Neural cell (in vitro differentiated cells): ENCODE measurements around the gene MT1HL1. TPM values are rescaled to one million over a fixed set of nuclear protein-coding genes. Genes with fewer than 3 reads are reported as not detected.

Experiments
- H2AFZ ChIP-seq: fragments of 200-600, 300-800 bp; sonication (generic), shearing (Covaris generic); 2 replicates; pipeline ENCODE4 v1.6.0; 2014; ENCODE audit warnings: low read depth, mild to moderate bottlenecking, antibody characterized with exemption, low read length, moderate library complexity
- H3F3A ChIP-seq: fragments of 200-600 bp; shearing (Covaris generic); 2 replicates; pipeline ENCODE4 v1.6.1; 2016; ENCODE audit warnings: mild to moderate bottlenecking, moderate library complexity, mixed read lengths, antibody characterized with exemption, low read length; ENCODE audit not compliant: insufficient read depth, poor library complexity, severe bottlenecking
- H3K27ac ChIP-seq: fragments of 200-600, 300-800 bp; sonication (generic), shearing (Covaris generic); 2 replicates; pipeline ENCODE4 v1.5.1; 2014; ENCODE audit warnings: mild to moderate bottlenecking, low read length, moderate library complexity
- H3K27me3 ChIP-seq: fragments of 300-800, 200-600 bp; sonication (generic), shearing (Covaris generic); 2 replicates; pipeline ENCODE4 v1.6.0; 2014; ENCODE audit warnings: mild to moderate bottlenecking, low read depth, low read length, moderate library complexity; ENCODE audit not compliant: insufficient read depth
- H3K36me3 ChIP-seq: fragments of 300-800, 200-600 bp; sonication (generic), shearing (Covaris generic); 2 replicates; pipeline ENCODE4 v1.5.1; 2014; ENCODE audit warnings: mild to moderate bottlenecking, antibody characterized with exemption, low read length, moderate library complexity; ENCODE audit not compliant: insufficient read depth
- H3K4me2 ChIP-seq: fragments of 300-800, 200-600 bp; sonication (generic), shearing (Covaris generic); 2 replicates; pipeline ENCODE4 v1.6.0; 2014; ENCODE audit warnings: mild to moderate bottlenecking, low read length
- H3K4me3 ChIP-seq: fragments of 300-800, 200-600 bp; sonication (generic), shearing (Covaris generic); 2 replicates; pipeline ENCODE4 v1.5.1; 2014; ENCODE audit warnings: mild to moderate bottlenecking, low read length, moderate library complexity
- H3K79me2 ChIP-seq: fragments of 200-600 bp; shearing (Covaris generic); replicated peaks from 2 replicates; pipeline ENCODE4 v1.6.0; 2014; ENCODE audit warnings: mild to moderate bottlenecking, low read length, moderate library complexity; ENCODE audit not compliant: insufficient read depth
- H3K9ac ChIP-seq: fragments of 300-800, 200-600 bp; sonication (generic), shearing (Covaris generic); 2 replicates; pipeline ENCODE4 v1.6.1; 2016; ENCODE audit warnings: mild to moderate bottlenecking, low read length, mixed read lengths
- H3K9me2 ChIP-seq: fragments of 200-600 bp; shearing (Covaris generic); 2 replicates; pipeline ENCODE4 v1.6.1; 2016; ENCODE audit warnings: mild to moderate bottlenecking, low read length, mixed read lengths; ENCODE audit not compliant: insufficient read depth
- H3K9me3 ChIP-seq: fragments of 200-600, 300-800 bp; sonication (generic), shearing (Covaris generic); 2 replicates; pipeline ENCODE4 v1.6.1; 2016; ENCODE audit warnings: mild to moderate bottlenecking, mixed run types, low read length, moderate library complexity, mixed read lengths
- H4K20me1 ChIP-seq: fragments of 200-600 bp; shearing (Covaris generic); 2 replicates; pipeline ENCODE4 v1.6.1; 2016; ENCODE audit warnings: mild to moderate bottlenecking, mixed run types; ENCODE audit not compliant: insufficient read depth
- CTCF ChIP-seq: fragments of 450-650 bp; IDR thresholded peaks from 2 replicates; pipeline ENCODE4 v1.5.1; 2014; ENCODE audit warnings: antibody characterized with exemption, mild to moderate bottlenecking, moderate library complexity; ENCODE audit not compliant: poor library complexity, severe bottlenecking
- EP300 ChIP-seq: fragments of 450-650 bp; conservative IDR thresholded peaks from 2 replicates; pipeline ENCODE4 v1.6.1; 2014; ENCODE audit warnings: antibody characterized with exemption, mild to moderate bottlenecking, moderate library complexity; ENCODE audit not compliant: poor library complexity, severe bottlenecking
- EZH2 ChIP-seq: fragments of 200-600, 300-800 bp; shearing (Covaris generic), sonication (generic); IDR thresholded peaks from 2 replicates; pipeline ENCODE4 v1.6.1; 2014; ENCODE audit warnings: antibody characterized with exemption, low read length, borderline replicate concordance, mild to moderate bottlenecking; ENCODE audit not compliant: insufficient read depth, poor library complexity, severe bottlenecking
- MXI1 ChIP-seq: fragments of 450-650 bp; conservative IDR thresholded peaks from 2 replicates; pipeline ENCODE4 v1.6.1; 2014; ENCODE audit warnings: antibody characterized with exemption, mild to moderate bottlenecking; ENCODE audit not compliant: poor library complexity, severe bottlenecking
- POLR2AphosphoS5 ChIP-seq: IDR thresholded peaks from 2 replicates; pipeline ENCODE4 v1.6.1; 2012
- RAD21 ChIP-seq: fragments of 450-650 bp; conservative IDR thresholded peaks from 2 replicates; pipeline ENCODE4 v1.6.1; 2014; ENCODE audit warnings: antibody characterized with exemption, mild to moderate bottlenecking, moderate library complexity
- REST ChIP-seq: IDR thresholded peaks from 2 replicates; pipeline ENCODE4 v1.6.1; 2012; ENCODE audit warnings: borderline replicate concordance
- SMC3 ChIP-seq: fragments of 450-650 bp; conservative IDR thresholded peaks from 2 replicates; pipeline ENCODE4 v1.6.1; 2014; ENCODE audit warnings: antibody characterized with exemption, mild to moderate bottlenecking, moderate library complexity; ENCODE audit not compliant: poor library complexity
- TAF1 ChIP-seq: IDR thresholded peaks from 2 replicates; pipeline ENCODE4 v1.6.1; 2012; ENCODE audit warnings: low read depth
- polyA plus RNA-seq: library from polyadenylated mRNA; depleted of rRNA; stranded (reverse); fragments of >200 nt; gene quantifications from 2 replicates; pipeline ENCODE4 v1.2.3, GENCODE V29; 2014

The MT1HL1 gene
- polyA plus RNA-seq, 1 donor from 2014 or later: not detected

- no peak overlapping the region for H3K27ac ChIP-seq
- no peaks in the 10 kb centered on the region for H3K79me2 ChIP-seq
- H4K20me1 ChIP-seq: no peaks in the 10 kb centered on the region
- H2AFZ ChIP-seq: no peak overlapping the region
- TF ChIP-seq CTCF (no peak), POLR2AphosphoS5 (no peak), SMC3 (no peak), EP300 (no peak), REST (no peak), EZH2 (no peak), MXI1 (no peak), RAD21 (no peak), TAF1 (no peak)
- H3K4me2 ChIP-seq: no peak overlapping the region
- no peaks in the 10 kb centered on the region for H3K9me3 ChIP-seq
- H3K27me3 ChIP-seq: no peaks in the 10 kb centered on the region
- H3F3A ChIP-seq: no peaks in the 10 kb centered on the region
- no peaks in the 10 kb centered on the region for H3K9me2 ChIP-seq
- H3K4me3 ChIP-seq: no peak overlapping the region
- no peak overlapping the region for H3K9ac ChIP-seq
- H3K36me3 ChIP-seq: no peaks in the 10 kb centered on the region
Observed at GRCh38 chr1:237012361-237012760, 8.1 kb upstream of the MT1HL1 start.

- Histone ChIP-seq H2AFZ (no peak overlapping the region), H3K9me3 (no peaks in the 10 kb centered on the region), H3K27me3 (no peaks in the 10 kb centered on the region), H3K4me3 (no peak overlapping the region), H3F3A (no peaks in the 10 kb centered on the region), H3K9ac (no peak overlapping the region), H3K79me2 (no peaks in the 10 kb centered on the region), H3K4me2 (no peak overlapping the region), H3K36me3 (no peaks in the 10 kb centered on the region), H3K9me2 (no peaks in the 10 kb centered on the region), H4K20me1 (no peaks in the 10 kb centered on the region), H3K27ac (no peak overlapping the region)
- TF ChIP-seq TAF1: no peak
- no peak for TF ChIP-seq POLR2AphosphoS5
- TF ChIP-seq SMC3: no peak
- TF ChIP-seq CTCF: no peak
- no peak for TF ChIP-seq MXI1
- TF ChIP-seq EZH2: no peak
- TF ChIP-seq REST: no peak
- no peak for TF ChIP-seq RAD21
- TF ChIP-seq EP300: no peak
Observed at GRCh38 chr1:237011432-237011831, 7.2 kb upstream of the MT1HL1 start.
